ENCODE measurements around the gene NHSL1.

NHSL1 gene

DNA sequence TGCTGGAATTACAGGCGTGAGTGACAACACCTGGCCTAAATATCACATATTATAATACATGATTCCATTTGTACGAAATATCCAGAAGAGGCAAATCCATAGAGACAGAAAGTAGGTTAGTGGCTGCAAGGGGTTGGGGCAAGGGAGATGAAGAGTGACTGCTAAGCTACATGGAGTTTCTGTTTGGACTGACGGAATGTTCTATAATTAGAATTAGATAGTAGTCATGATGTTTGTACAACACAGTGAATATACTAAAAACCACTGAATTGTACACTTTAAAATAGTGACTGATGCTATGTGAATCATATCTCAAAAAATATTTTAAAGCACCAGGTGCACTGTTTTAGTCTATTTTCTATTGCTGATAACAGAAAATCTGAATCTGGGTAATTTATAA is 99.0 kb downstream of the NHSL1 start:
- DNase-seq = no peak

GRCh38 chr6:138397128-138398122 is 101.9 kb downstream of the NHSL1 start:
- no peak for DNase-seq

GRCh38 chr6:138396709-138397108 is 102.6 kb downstream of the NHSL1 start:
- no peak for DNase-seq

GRCh38 chr6:138393871-138394783 is 105.2 kb downstream of the NHSL1 start:
- no peak for DNase-seq

- no peak for DNase-seq
Observed at GRCh38 chr6:138389551-138389950, 109.7 kb downstream of the NHSL1 start.

- peak; percentile 26 for DNase-seq
Observed at GRCh38 chr6:138387577-138388368, 111.5 kb downstream of the NHSL1 start.

- DNase-seq = no peak
Observed at GRCh38 chr6:138386897-138387296, 112.4 kb downstream of the NHSL1 start.

GRCh38 chr6:138383776-138384175 is 115.5 kb downstream of the NHSL1 start:
- no peak for DNase-seq

DNA sequence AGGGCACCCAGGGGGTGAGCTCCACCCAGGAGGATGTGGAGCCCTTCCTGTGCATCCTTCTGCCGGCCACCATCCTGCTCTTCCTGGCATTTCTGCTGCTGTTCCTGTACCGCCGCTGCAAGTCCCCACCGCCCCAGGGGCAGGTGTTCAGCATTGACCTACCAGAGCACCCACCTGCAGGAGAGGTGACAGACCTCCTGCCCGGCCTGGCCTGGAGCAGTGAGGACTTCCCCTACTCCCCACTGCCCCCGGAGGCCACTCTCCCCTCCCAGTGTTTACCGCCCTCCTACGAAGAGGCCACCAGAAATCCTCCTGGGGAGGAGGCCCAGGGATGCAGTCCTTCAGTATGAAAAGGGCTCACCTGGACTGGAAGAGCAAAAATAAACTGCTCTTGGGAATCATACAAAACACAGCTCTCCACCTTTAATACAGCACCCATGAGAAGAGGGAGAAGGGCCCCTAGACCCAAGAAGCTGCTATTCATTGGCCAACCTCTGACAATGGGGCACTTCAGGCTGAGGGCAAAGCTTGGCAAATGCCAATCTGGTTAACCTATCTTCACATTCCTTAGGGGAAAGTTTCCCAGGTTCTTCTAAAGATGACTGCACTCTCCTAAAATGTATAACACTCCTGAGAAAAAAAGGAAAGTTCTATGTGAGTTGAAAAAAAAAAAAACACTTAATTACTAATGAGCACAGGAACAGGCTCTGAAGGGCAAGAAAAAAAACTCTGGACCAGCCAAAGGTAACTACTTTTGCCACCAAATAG is 116.6 kb downstream of the NHSL1 start:
- DNase-seq = no peak

- DNase-seq = no peak
Observed at GRCh38 chr6:138378463-138378862, 120.8 kb downstream of the NHSL1 start.

DNA sequence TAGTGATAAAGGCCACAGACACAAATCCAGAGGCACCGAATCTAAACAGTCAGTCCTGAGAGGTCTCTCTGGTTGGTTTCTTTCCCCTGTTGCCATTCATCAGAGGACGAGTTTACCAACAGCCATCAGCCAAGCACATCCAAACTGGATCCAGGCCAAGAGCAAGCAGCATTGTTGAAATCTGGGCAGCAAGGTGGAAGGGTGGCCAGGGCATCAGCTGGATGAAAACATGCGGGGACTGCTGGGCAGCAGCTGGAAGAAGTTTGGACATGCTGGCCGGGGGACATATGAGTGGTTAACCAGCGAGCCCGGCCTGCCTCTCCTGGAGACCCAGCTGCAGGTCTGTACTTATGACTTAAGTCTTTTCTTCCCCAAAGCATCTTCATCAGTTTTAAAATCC is 121.5 kb downstream of the NHSL1 start, which contains the start of gene SMIM28:
TSS of gene SMIM28 (plus strand) at position 62 of the 400 bp plus-strand sequence. CDS start at position 230, 168 bp downstream.
- peak; percentile 65 for DNase-seq

GRCh38 chr6:138377042-138377441 is 122.3 kb downstream of the NHSL1 start:
- DNase-seq = no peak

DNA sequence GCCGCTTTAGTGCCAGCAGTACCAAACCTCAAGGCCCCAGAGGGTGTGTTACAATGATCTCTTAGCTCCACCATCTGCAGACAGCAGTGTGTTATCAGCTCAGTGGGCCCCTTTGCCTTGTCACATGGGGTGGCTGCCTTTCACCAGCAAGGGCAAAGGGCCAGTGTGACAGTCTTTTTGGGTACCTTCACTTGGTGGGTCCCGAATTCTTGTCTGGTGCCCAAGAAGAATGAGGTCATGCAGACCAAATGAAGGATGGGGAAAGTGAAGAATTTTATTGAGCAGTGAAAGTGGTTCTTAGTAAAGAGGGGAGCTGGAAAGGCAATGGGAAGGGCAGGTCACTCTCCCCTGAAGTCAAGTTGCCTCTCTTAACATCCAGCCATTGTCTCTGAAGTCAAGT is 124.5 kb downstream of the NHSL1 start:
- DNase-seq = no peak

GRCh38 chr6:138374230-138374629 is 125.1 kb downstream of the NHSL1 start:
- DNase-seq = no peak

DNA sequence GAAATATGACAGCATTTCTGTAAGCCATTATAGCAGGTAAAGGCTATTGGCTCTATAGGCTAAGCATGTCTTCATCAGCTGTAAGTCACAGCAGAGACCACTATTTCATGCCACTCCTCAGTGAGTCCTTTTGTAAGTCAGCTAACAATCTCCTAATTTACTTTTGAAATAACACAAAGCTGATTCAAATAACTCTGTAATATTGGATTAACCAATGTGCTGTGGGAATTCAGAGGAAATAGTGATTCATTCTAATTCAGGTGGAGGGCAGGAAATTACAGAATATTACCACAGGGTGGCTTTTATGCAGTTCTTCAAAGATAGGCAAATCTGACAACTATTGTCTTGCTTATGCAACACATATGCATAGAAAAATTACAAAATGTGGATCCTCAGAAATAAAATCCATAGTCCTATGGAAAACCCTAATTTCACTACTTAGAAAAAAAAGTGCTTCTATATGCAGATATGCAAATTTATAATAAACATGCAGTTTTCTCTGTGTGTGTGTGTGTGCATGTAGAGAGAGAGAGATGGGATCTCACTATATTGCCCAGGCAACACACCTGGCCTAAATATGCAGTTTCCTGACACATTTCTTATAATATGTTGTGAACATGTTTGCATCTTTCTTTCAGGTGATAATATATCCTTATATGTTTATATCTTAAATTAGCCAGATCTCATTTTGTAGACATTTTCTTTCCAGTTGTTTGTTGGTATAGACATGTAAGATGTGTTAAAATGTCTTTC is 126.4 kb downstream of the NHSL1 start:
- no peak for DNase-seq

All from NCI-H1105 (cell line).